SK-MEL-5 (cell line): ENCODE data around the gene GPHB5. TPM values are rescaled to one million over a fixed set of nuclear protein-coding genes. Genes with fewer than 3 reads are reported as not detected.
"Not testable (repeated sequence)": the region's sequence is repeated elsewhere in the genome, so short reads cannot be mapped to it uniquely, and the experiment has no call there.

Source experiments
- DNase-seq: peaks from one replicate; pipeline ENCODE4 v3.0.0-alpha.2; 2016; ENCODE audit warnings: low read depth, low spot score
- in situ Hi-C: cut with HindIII; loops from 2 replicates; pipeline ENCODE4 v1.10.0; 2016; ENCODE audit warnings: low sequenced_read_pairs, high pct_unique_total_duplicates, low pct_unique_long_range_greater_than_20kb
- total RNA-seq: library from RNA; depleted of rRNA; stranded (reverse); fragments of >200 nt; shearing (Covaris generic); gene quantifications from 2 replicates; pipeline ENCODE4 v1.2.3, GENCODE V29; 2014

GPHB5 gene
- total RNA-seq, 1 experiment from 2014 or later: not detected

DNA sequence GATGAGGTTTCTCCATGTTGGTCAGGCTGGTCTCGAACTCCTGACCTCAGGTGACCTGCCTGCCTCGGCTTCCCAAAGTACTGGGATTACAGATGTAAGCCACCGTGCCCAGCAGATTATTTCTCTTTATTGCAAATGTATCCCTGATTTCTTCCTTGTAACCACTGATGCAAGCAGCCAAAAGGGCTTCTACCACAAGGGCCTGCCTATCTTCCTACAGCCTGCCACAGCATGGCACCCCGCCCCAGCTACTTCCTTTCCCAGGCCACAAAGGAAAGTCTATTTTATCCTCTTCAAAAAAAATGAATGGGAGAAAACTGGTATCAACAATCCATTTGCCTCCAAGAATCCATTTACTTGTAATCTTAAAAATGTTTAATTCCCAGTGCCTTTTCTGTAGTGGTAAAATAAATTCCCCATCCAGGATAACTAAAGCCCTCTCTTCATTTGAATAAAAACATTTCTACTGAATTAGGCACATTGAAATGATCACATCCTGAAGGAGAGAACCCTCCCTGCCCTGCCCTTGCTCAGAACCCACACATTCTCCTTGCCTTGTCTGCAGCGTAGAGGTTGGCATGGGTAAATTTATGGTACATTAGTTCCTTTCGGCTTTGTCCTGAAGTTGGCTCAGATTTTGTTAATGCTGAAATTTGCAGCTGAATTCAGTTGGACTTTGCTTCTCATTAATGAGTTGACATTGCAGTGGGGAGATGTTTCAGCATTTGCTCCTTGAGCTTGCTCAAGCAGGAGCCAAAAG lies 19.2 kb downstream of the GPHB5 start:
- in situ Hi-C loops: no loop called here
- no peak for DNase-seq

DNA sequence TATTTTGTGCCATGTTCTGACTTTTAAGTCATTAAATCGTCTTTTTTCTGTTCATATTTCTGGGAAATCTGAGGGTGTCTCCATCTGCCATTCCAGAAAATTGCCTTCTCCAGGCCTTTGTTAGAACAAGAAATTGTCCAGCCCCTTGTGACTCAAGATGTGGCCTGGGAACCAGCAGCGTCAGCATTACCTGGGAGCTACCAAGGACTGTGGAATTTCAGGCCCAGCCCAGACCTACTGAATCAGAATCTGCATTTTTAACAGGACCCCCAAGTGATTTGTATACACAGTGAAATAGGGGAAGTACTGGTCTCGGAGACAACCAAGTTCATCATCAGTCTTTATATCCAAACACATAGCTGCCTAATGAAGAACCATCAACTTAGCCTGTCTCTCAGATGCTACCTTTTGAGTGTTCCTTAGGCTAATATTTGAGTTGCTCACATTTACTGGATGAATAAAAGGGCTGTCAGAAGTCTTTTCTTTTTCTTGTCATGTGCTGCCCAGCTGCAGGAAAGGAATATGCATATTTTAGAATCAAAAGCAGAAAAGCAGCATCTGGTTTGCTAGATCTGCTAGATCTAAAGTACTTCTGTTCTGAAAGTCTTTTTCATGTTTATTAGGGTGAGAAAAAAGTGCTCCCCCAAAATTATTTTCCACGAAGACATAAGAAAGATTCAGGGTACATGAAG lies 21.2 kb downstream of the GPHB5 start:
- in situ Hi-C loops: no loop called here
- no peak for DNase-seq

- in situ Hi-C loops: no loop called here
- DNase-seq: no peak
These were observed 22.6 kb downstream of the GPHB5 start for GRCh38 chr14:63296060-63296563.

DNA sequence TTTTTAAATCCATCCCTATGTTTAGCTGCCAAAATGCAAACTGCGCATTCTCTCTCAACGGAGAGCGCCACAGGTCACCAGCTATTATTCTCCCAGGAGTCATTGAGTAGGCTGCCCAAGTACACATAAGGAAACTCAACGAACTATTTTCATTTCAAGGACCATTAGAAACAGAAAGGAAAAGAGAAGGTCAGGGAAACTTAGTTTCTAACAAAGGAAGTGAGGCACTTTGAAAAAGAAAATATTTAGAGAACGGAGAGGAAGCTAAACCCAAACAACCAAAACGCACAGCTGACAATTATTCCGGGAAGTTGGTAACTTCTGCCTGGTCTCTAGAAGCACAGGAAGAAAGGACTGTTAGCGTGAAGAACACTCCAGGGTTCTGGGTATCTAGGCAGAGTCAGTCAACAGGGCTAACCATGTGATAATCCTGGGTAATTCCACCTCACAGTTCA lies 23.5 kb downstream of the GPHB5 start:
- in situ Hi-C loops: no loop called here
- DNase-seq: no peak

GRCh38 chr14:63292805-63293204 lies 25.9 kb downstream of the GPHB5 start:
- in situ Hi-C loops: no loop called here
- no peak for DNase-seq

GRCh38 chr14:63290741-63291430 lies 27.8 kb downstream of the GPHB5 start:
- in situ Hi-C loops: no loop called here
- no peak for DNase-seq

DNA sequence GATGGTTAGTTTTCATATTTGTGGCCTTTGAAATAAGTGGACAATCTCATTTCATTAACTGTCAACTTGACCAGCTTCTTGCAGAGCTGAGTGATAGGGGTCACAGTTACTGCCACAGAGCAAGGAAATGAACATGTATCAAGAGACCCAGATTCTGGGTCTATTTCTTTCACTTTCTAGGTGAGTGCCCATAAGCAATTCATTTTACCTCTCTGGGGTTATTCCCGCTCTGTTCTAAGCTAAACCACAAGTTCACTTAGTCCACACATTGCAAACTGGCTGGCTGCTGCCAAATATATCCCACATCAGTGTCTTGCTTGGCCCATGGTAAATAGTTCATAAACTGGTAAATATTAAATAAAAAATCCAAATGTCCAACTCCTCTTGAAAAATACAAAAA lies 29.9 kb downstream of the GPHB5 start:
- DNase-seq: no peak
- in situ Hi-C loops: no loop called here

GRCh38 chr14:63287666-63288483 lies 30.9 kb downstream of the GPHB5 start:
- in situ Hi-C loops: no loop called here
- DNase-seq: no peak

DNA sequence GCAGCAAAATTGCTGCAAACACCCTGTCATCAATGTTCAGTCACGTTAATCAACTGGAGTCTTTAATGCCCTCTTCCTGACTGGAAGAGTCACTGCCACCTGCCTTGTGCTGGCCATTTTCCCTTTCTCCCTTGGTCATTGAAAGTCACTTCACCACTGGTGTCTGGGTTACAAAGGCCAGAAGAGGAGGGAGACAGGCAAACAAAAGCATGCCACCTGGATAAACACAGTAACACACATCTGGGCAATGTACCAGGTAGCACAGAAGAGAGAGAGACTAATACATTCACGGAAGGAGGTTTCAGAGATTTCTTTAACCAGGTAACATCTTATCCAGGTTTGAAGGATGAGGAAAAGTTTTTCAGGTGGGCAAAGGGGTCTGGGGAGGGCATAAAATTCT lies 32.7 kb downstream of the GPHB5 start:
- no peak for DNase-seq
- in situ Hi-C loops: no loop called here

- in situ Hi-C loops: no loop called here
- no peak for DNase-seq
These were observed 34.9 kb downstream of the GPHB5 start for GRCh38 chr14:63283884-63284248.

DNA sequence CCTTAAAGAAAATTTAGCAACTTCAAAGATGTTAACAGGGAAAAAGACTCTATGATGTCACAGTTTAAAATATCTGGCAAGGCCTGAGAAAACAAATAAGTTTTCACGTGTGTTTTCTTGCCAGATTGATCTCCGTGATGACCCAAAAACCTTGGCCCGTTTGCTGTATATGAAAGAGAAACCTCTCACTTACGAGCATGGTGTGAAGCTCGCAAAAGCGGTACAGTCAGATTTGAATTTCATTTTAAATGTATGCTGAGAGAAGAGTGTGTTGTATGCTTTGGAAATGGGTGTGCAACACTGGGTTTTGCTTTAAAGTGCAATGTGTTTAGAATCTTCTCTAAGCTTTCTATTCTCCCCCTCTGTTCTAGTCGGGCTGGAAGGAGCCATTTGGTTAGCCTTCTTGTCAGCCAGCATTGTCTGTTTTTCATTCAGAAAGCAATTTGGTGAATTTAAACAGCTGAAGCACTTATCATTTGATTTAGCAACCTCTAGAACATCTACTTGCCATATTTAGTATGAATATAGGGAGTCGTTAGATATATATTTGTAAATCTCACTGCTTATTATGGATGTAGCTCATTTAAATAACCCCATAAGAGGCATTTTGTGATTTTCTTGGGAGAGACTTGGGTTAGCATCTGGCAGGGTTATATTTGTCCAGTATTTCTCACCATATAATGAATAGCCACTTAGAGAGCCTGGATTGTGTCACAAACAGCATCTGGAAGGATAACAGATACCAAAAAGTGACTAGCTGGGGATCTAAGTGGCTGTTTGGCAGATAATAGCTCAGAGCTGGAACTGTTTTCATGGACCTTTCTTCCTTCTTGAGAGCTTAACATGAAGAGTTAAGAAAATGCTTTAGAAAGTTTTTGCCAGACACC lies 35.5 kb downstream of the GPHB5 start:
- in situ Hi-C loops: no loop called here

GRCh38 chr14:63279933-63280332 lies 38.8 kb downstream of the GPHB5 start:
- DNase-seq, in situ Hi-C loops: not testable (repeated sequence)

More for the DNA sequence above, 35.5 kb downstream of the GPHB5 start:
- no peak for DNase-seq

GRCh38 chr14:63277591-63278183 lies 41.0 kb downstream of the GPHB5 start:
- in situ Hi-C loops: no loop called here
- DNase-seq: no peak

DNA sequence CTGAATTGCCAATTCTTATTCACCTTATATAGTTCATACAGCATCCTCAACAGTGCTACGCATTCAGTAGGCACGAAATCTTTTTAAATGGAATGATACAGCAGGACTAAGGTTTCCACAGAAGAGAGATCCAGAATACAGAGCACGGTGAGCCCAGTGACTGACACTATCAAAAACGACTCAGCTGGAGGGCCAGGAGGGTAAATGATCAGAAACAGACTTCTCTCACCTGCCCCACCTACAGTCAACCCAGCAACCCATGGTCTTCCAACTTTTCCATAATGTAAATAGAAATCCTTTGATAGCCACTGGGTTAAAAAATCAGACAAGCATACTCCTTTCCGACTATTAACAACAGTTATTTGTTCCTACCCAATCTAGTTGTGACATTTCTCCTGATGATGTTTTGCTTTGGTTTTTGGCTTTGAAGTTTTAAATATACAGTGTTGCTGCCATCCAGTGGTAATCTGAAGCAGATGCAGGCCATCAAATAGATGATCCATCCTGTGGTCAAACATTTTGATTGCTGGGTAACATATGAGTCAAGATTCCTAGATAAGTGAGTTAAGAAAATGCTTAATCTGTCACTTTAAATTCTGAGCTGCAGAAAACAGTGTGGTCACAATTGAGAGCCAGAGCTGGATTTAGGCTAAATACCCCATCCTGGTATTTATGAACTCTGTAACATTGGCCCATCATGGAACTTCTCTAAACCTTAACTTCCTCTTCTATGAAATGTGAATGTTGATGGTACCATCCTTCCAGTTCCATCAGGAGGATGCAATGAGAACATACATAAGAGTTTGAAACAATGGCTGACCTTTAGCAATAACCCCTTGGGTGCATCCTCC lies 42.0 kb downstream of the GPHB5 start:
- DNase-seq: peak; percentile 67
- in situ Hi-C loops: no loop called here

- in situ Hi-C loops: no loop called here
- no peak for DNase-seq
These were observed 42.7 kb downstream of the GPHB5 start for GRCh38 chr14:63276016-63276415.

GRCh38 chr14:63275611-63276010 lies 43.1 kb downstream of the GPHB5 start:
- DNase-seq: no peak
- in situ Hi-C loops: no loop called here
